OCI-LY3 (cell line): ENCODE data around the gene DAPP1.

Experiments used
- EZH2phosphoT487 ChIP-seq: fragments of 200-600 bp; shearing (Covaris generic); IDR thresholded peaks from 2 replicates; pipeline ENCODE4 v1.6.1; 2018; ENCODE audit warnings: antibody characterized with exemption, mixed run types, low read depth
- TF ChIP-seq, protein P1 (sequence below): fragments of 200-600, 300-600 bp; sonication (generic); IDR thresholded peaks from 2 replicates; pipeline ENCODE4 v1.5.1; 2014; ENCODE audit warnings: antibody characterized with exemption, low read length, low read depth

DNA sequence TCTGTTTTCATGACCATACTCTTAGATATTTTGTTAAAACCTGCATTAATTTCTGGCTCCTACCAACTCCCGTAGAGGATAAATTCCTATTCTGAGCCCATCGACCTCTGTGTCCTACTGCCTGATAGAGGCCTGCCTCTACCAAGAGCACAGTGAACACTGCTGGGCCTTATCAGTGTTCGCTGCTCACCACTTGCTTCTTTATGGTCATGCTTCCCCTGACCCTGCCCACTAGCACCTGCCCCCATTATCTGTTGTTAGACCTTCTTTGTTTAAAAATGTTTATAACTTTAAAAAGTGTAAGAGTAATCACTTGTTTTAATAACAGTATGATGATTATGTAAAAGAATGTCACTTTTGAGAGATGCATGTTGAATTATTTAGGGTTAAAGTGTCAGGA is 6.1 kb downstream of the DAPP1 start:
- TF ChIP-seq, protein P1, sequence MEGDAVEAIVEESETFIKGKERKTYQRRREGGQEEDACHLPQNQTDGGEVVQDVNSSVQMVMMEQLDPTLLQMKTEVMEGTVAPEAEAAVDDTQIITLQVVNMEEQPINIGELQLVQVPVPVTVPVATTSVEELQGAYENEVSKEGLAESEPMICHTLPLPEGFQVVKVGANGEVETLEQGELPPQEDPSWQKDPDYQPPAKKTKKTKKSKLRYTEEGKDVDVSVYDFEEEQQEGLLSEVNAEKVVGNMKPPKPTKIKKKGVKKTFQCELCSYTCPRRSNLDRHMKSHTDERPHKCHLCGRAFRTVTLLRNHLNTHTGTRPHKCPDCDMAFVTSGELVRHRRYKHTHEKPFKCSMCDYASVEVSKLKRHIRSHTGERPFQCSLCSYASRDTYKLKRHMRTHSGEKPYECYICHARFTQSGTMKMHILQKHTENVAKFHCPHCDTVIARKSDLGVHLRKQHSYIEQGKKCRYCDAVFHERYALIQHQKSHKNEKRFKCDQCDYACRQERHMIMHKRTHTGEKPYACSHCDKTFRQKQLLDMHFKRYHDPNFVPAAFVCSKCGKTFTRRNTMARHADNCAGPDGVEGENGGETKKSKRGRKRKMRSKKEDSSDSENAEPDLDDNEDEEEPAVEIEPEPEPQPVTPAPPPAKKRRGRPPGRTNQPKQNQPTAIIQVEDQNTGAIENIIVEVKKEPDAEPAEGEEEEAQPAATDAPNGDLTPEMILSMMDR: no peak
- no peak for TF ChIP-seq EZH2phosphoT487
